Globus pallidus (tissue), 1 donor: Measurements from ENCODE around the gene GRIN1.
"Not testable (repeated sequence)": the region's sequence is repeated elsewhere in the genome, so short reads cannot be mapped to it uniquely, and the experiment has no call there.

Experiments used
- DNase-seq: peaks from one replicate; pipeline ENCODE4 v3.0.0-alpha.2; 2015; ENCODE audit warnings: low spot score

GRIN1 gene

DNA sequence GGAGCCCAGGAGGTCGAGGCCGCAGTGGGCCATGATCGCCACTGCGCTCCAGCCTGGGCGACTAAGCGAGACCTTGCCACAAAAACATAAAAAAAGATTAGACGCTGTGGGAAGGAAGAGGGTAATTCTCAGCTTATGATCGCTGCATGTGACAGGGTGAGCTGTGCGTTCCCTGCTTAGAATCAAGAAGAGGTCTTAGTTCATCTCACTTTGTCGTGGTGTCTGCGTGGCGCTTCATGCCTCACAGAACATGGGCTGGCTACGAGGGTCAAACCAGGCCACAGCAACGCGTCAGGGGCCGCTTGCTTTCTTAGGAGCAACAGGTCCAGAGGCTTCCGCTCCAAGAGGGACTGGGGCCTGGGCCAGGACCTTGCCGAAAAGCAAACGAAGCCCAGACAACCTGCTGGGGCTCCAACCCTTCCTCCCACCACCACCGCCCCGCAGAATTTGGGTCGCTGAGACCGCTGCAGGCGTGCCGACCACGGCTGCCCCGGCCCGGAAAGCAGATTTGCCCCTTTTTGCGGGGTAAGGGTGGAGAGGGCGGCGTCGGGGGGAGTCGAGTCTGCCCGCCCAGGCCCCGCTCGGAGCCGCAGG, 10.0 kb upstream of the GRIN1 start:
- DNase-seq = no peak

- DNase-seq = peak; percentile 70
Observed at GRCh38 chr9:137129456-137130175, 9.3 kb upstream of the GRIN1 start.

GRCh38 chr9:137130176-137130755, 8.7 kb upstream of the GRIN1 start:
- no peak for DNase-seq

- DNase-seq = no peak
Observed at GRCh38 chr9:137134191-137134590, 4.8 kb upstream of the GRIN1 start.

DNA sequence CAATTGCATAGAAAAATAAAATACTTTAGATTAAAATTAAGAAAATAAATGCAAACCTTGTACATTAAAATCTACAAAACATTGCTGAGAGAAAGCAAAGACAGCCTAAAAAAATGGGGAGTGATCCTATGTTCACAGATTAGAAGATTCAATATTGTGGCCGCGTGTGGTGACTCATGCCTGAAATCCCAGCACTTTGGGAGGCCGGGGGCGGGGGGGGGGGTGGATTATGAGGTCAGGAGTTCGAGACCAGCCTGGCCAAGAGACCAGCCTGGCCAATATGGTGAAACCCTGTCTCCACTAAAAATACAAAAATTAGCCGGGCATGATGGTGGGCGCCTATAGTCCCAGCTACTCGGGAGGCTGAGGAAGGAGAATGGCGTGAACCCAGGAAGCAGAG, 3.8 kb upstream of the GRIN1 start:
- DNase-seq = not testable (repeated sequence)

- DNase-seq = no peak
Observed at GRCh38 chr9:137136261-137136880, 2.6 kb upstream of the GRIN1 start.

DNA sequence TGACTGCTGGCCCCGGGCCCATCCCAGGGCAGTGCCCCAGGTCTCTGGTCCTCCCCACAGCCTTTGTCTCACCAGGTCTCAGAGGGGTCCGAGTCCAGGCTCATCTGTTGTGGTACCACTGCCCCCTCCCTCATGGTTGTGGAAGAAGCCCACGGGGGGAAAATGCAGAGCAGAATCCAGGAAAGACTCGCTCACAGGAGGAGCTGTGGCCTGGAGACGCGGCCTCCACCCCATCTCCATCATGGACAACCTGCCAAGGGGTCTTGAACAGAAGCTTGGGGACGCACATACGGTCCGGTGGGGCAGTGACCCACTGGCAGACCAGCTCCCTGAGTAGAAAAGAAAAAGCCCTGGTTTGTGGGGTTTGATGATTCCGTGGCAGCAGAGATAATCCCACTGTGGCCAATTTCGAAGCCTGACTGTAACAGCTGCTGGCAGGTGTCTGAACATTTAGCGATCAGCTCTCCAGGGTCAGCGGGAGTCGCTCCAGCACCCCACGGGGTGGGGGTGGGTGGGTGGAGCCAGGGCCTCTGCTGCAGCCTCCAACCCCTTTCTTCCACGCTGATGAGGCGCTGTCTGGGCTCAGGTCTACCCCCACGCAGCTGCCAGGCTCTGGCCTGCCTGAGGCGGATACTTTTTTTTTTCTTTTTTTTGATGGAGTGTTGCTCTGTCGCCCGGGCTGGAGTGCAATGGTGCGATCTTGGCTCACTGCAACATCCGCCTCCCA, 1.9 kb upstream of the GRIN1 start:
- DNase-seq = no peak

DNA sequence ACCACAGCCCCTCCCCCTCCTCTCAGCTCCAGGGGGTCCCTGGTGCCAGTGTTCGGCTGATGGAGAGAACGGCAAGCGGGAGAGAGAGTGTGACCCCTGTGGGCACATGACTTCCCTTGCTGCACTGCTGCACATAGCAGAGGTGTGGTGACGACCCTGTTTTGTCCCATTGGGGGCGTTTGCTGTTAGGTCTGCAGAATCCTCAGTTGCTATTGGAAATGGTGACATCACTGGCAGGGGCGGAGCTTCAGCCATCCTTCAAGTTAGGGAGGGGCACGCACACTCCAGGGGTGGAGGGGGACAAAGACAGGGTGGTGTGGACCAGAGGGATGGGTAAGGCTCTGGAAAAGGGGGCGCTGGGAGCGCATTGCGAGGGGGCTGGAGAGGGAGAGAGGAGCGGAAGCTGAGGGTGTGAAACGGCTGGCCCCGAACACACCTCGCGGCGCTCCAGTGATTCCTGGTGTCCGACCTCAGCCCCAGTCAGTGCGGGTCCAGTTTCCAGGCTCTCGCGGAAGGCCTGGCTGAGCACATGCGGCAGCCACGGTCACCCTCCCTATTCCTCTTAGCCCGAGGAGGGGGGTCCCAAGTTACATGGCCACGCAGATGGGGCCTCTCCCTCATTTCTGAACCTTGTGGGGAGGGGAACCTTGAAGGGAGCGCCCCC, 764 bp upstream of the GRIN1 start:
- DNase-seq = no peak

DNA sequence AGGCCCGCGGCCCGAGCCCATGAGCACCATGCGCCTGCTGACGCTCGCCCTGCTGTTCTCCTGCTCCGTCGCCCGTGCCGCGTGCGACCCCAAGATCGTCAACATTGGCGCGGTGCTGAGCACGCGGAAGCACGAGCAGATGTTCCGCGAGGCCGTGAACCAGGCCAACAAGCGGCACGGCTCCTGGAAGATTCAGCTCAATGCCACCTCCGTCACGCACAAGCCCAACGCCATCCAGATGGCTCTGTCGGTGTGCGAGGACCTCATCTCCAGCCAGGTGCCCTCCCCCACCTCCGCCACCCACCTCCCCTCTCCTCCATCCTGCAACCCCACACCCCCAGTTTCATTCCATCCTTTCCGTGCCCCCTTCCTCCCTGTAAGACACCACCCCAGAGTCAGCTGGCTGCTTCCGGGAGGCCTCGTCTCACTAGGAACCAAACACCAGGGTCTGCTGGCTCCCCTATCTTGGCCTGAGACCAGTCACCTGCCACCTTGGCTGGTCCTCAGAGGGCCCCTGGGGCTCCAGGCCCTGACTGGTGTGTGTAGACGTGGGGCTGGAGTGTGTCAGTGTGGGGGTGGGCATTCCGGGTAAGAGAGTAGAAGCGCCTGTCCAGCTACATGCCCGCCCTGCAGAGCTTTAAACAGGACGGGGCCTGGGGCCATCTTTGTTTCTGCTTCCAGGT, 655 bp downstream of the GRIN1 start:
- no peak for DNase-seq

DNA sequence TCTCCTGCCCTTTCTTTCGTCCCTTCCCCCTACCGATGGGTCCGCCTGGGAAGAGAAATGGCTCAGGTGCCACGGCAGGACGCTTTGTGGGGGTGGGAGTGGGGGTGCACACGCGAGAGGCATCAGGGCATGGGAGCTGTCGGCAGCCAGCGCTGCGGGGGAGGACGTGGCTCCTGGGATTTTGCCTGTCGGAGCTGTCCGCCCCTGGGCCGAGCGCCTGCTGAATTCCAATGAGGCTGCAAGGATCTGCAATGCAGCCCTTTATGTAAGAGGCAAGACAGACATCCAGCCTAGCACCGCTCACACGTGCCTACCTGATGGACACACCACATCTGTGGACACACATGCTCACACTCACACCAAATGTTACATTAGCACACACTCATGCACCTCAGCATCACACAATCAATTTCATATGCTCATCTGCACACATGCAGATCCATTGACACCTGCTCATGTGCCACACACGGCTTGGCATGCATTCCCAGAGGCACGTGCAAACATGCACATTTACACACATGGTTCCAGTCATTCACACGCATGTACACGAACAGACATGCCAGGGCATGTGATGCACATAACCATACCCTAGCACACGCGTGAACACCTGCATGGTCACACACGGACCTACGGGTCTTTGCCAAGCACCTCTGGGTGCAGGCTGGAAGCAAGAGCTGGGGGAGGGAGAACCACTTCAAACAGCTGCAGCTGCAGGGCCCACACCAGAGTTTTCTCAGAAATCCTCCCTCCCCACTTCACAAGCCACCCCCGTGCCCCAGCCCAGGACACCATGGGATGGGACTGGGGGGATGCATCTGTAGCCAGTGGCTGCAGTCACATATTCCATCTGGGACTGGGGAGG, 1.4 kb downstream of the GRIN1 start:
- no peak for DNase-seq

GRCh38 chr9:137141050-137141810, 2.3 kb downstream of the GRIN1 start:
- DNase-seq = no peak

- DNase-seq = no peak
Observed at GRCh38 chr9:137141976-137142936, 3.3 kb downstream of the GRIN1 start.

GRCh38 chr9:137143459-137143858, 4.5 kb downstream of the GRIN1 start:
- DNase-seq = no peak

- no peak for DNase-seq
Observed at GRCh38 chr9:137145731-137146526, 7.0 kb downstream of the GRIN1 start.

DNA sequence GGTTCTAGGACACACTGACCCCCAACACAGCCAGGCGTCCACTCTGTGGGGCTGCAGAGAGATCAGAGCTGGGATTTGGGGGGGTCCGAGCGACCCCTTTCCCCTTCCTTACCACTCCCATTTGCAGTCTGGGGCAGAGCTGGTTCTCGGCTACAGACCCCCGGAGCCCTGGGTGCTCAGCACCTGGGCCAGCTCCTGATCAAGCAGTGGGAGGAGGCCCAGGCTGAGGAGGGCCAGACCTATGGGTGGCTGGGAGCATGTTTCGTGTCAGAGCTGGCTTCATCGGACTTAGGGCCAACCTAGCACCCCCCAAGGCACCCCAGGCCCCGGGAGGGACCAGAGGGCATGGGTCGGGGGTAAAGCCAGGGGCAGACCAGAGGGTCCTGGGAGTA, 7.6 kb downstream of the GRIN1 start:
- DNase-seq = no peak

DNA sequence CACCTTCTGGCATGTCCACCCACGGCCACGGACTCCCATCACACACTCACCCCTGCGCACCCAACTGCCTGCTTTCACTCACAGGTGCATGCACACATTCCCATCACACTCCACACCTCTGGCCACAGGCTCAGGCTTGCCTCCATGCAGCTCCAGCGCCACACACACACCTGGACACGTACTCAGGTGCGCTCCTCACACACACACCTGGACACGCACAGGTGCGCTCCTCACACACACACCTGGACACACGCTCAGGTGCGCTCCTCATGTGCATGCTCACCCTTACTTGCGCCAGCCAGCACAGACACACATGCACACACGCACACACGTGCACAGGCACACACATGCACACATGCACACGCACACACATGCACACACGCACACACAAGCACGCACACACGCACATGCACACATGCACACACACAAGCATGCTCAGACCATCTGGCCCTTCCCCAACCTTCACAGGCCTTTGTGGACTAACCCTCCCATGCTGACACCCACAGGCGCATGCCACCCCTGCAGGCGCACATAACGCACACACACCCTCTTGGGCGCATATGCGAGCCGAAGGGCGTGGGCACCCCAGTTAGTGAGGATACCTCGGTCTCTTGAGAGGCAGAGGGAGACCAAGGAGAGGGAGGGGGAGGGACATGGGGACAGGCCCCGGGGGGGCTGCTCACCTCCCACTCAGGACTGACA, 8.3 kb downstream of the GRIN1 start:
- DNase-seq = no peak

- DNase-seq = no peak
Observed at GRCh38 chr9:137147793-137148160, 8.8 kb downstream of the GRIN1 start.
